GM12878 (cell line): ENCODE results near the gene NIPAL1. TPM values are rescaled to one million over a fixed set of nuclear protein-coding genes. Genes with fewer than 3 reads are reported as not detected.

Source experiments
- ASH2L ChIP-seq: fragments of 300-600, 200-600 bp; sonication (generic); IDR thresholded peaks from 2 replicates; pipeline ENCODE4 v1.6.1; 2017; ENCODE audit warnings: low read depth, mild to moderate bottlenecking, borderline replicate concordance
- ATF2 ChIP-seq: IDR thresholded peaks from 2 replicates; pipeline ENCODE4 v1.6.1; 2012; ENCODE audit warnings: low read length, inconsistent platforms
- BCL3 ChIP-seq: IDR thresholded peaks from 2 replicates; pipeline ENCODE4 v1.6.1; 2011; ENCODE audit warnings: borderline replicate concordance, low read depth, mild to moderate bottlenecking, moderate library complexity, low read length; ENCODE audit not compliant: insufficient read depth, poor library complexity, severe bottlenecking
- BHLHE40 ChIP-seq, 2 experiments: fragments of 450-650 bp in 1 of 2; IDR thresholded peaks; 2 replicates each; pipeline ENCODE4 v1.6.1; 2011 to 2017; ENCODE audit warnings: low read depth in 2 of 2, borderline replicate concordance in 1 of 2, improper control_type of control experiment in 1 of 2, low read length in 1 of 2, mild to moderate bottlenecking in 1 of 2
- CBFB ChIP-seq: IDR thresholded peaks from 2 replicates; pipeline ENCODE4 v1.6.1; 2016; ENCODE audit warnings: antibody characterized with exemption, low read depth
- EED ChIP-seq: sonication (generic); IDR thresholded peaks from 2 replicates; pipeline ENCODE4 v1.6.1; 2016; ENCODE audit warnings: antibody characterized with exemption, low read depth
- GATAD2B ChIP-seq: fragments of 450-650 bp; conservative IDR thresholded peaks from 2 replicates; pipeline ENCODE4 v1.6.1; 2017; ENCODE audit warnings: low read depth, mild to moderate bottlenecking, moderate library complexity
- HCFC1 ChIP-seq: fragments of 150-350 bp; IDR thresholded peaks from 2 replicates; pipeline ENCODE4 v1.6.1; 2014; ENCODE audit warnings: low read length
- JUNB ChIP-seq: IDR thresholded peaks from 2 replicates; pipeline ENCODE4 v1.6.1; 2016; ENCODE audit warnings: antibody characterized with exemption, mild to moderate bottlenecking
- JUND ChIP-seq: IDR thresholded peaks from 2 replicates; pipeline ENCODE4 v1.6.1; 2012; ENCODE audit warnings: low read depth, mild to moderate bottlenecking, low read length, improper control_type of control experiment, moderate library complexity
- NR2C2 ChIP-seq: IDR thresholded peaks from 2 replicates; pipeline ENCODE4 v1.6.1; 2011; ENCODE audit warnings: borderline replicate concordance, low read depth; ENCODE audit not compliant: control insufficient read depth, insufficient read length
- POU2F2 ChIP-seq: IDR thresholded peaks from 3 replicates; pipeline ENCODE4 v1.6.1; 2011; ENCODE audit warnings: low read depth, mild to moderate bottlenecking, low read length, borderline replicate concordance
- RELA ChIP-seq: fragments of 450-650 bp; IDR thresholded peaks from 2 replicates; pipeline ENCODE4 v1.8.0; 2014; ENCODE audit warnings: borderline replicate concordance; ENCODE audit not compliant: partially characterized antibody
- SMAD1 ChIP-seq: fragments of 450-650 bp; IDR thresholded peaks from 2 replicates; pipeline ENCODE4 v1.6.1; 2018; ENCODE audit warnings: mild to moderate bottlenecking, low read depth; ENCODE audit not compliant: partially characterized antibody
- SUZ12 ChIP-seq: fragments of 200-600 bp; sonication (generic); IDR thresholded peaks from one replicate; pipeline ENCODE4 v1.6.1; 2018; ENCODE audit warnings: antibody characterized with exemption, mild to moderate bottlenecking; ENCODE audit not compliant: unreplicated experiment
- TCF12 ChIP-seq: IDR thresholded peaks from 2 replicates; pipeline ENCODE4 v1.6.1; 2011; ENCODE audit warnings: low read depth, mild to moderate bottlenecking, low read length
- WRNIP1 ChIP-seq: IDR thresholded peaks from 2 replicates; pipeline ENCODE4 v1.6.1; 2011; ENCODE audit warnings: low read depth, low read length, improper control_type of control experiment, borderline replicate concordance
- polyA plus RNA-seq, 11 experiments: library from polyadenylated mRNA; depleted of rRNA in 4 of 11; unstranded in 6 of 11; stranded (reverse) in 5 of 11; fragments of >200 nt; fragmentation: Nextera tagmentation in 4 of 11; fragmentation: Illumina TruSeq in 1 of 11; extraction: Ambion mirVana in 4 of 11; extraction: Trizol in 1 of 11; gene quantifications; 1 replicate in 1 of 11; 2 replicates in 10 of 11; pipeline versions ENCODE4 v1.2.1 to v1.2.3, GENCODE V29; 2011 to 2016; ENCODE audit warnings: inconsistent platforms in 2 of 11, missing spikeins in 2 of 11, low read depth in 1 of 11
- total RNA-seq, 4 experiments: library from RNA; depleted of rRNA in 3 of 4; stranded (reverse); fragments of >200 nt in 3 of 4; fragmentation: Illumina TruSeq in 1 of 4; extraction: Trizol in 1 of 4; gene quantifications; 2 replicates each; pipeline versions ENCODE4 v1.2.1 to v1.2.3, GENCODE V29; 2013 to 2021
- TF ChIP-seq, protein P1 (sequence below): IDR thresholded peaks from 2 replicates; pipeline ENCODE4 v1.6.1; 2011; ENCODE audit warnings: low read depth, mild to moderate bottlenecking, low read length, moderate library complexity, borderline replicate concordance; ENCODE audit errors: extremely low read depth
- TF ChIP-seq, protein P2 (sequence below): IDR thresholded peaks from 2 replicates; pipeline ENCODE4 v1.6.1; 2012; ENCODE audit warnings: mild to moderate bottlenecking, low read depth, low read length
- TF ChIP-seq, protein P3 (sequence below): IDR thresholded peaks from 2 replicates; pipeline ENCODE4 v1.6.1; 2012; ENCODE audit warnings: low read depth, low read length, improper control_type of control experiment
- TF ChIP-seq, protein P4 (sequence below): IDR thresholded peaks from 2 replicates; pipeline ENCODE4 v1.6.1; 2012; ENCODE audit warnings: low read depth, low read length, improper control_type of control experiment

NIPAL1 gene
- total and polyA plus RNA-seq, 10 of the 15 experiments (the other 5 are each of a cell fraction or from before 2014, with no cell fraction given): 0.46 to 9.7 (median 5.9) TPM

GRCh38 chr4:48047421-48047844 lies 30.9 kb downstream of the NIPAL1 start (continued):
- TF ChIP-seq, protein P1, sequence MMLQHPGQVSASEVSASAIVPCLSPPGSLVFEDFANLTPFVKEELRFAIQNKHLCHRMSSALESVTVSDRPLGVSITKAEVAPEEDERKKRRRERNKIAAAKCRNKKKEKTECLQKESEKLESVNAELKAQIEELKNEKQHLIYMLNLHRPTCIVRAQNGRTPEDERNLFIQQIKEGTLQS: no peak
- TF ChIP-seq WRNIP1 (no peak), ASH2L (no peak), JUND (no peak), HCFC1 (no peak), RELA (no peak), NR2C2 (no peak), POU2F2 (peak; percentile 91; the same call in 2 of the 3 replicates), SUZ12 (no peak), GATAD2B (0 out of 2 replicates have a peak, but pooled peaks have one; percentile 71), TCF12 (peak; percentile 81), CBFB (peak; percentile 99), JUNB (peak; percentile 87), BCL3 (peak; percentile 93), ATF2 (peak; percentile 98), SMAD1 (no peak), BHLHE40 (IDR thresholded peaks at IDR 0.05; ENCODE audit: borderline replicate concordance in 1 of 2, low read depth in 2 of 2, low read length in 1 of 2) (peak; percentile 90 to 94), EED (peak; percentile 99)
- TF ChIP-seq, protein P2, sequence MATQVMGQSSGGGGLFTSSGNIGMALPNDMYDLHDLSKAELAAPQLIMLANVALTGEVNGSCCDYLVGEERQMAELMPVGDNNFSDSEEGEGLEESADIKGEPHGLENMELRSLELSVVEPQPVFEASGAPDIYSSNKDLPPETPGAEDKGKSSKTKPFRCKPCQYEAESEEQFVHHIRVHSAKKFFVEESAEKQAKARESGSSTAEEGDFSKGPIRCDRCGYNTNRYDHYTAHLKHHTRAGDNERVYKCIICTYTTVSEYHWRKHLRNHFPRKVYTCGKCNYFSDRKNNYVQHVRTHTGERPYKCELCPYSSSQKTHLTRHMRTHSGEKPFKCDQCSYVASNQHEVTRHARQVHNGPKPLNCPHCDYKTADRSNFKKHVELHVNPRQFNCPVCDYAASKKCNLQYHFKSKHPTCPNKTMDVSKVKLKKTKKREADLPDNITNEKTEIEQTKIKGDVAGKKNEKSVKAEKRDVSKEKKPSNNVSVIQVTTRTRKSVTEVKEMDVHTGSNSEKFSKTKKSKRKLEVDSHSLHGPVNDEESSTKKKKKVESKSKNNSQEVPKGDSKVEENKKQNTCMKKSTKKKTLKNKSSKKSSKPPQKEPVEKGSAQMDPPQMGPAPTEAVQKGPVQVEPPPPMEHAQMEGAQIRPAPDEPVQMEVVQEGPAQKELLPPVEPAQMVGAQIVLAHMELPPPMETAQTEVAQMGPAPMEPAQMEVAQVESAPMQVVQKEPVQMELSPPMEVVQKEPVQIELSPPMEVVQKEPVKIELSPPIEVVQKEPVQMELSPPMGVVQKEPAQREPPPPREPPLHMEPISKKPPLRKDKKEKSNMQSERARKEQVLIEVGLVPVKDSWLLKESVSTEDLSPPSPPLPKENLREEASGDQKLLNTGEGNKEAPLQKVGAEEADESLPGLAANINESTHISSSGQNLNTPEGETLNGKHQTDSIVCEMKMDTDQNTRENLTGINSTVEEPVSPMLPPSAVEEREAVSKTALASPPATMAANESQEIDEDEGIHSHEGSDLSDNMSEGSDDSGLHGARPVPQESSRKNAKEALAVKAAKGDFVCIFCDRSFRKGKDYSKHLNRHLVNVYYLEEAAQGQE: no peak
- TF ChIP-seq, protein P3, sequence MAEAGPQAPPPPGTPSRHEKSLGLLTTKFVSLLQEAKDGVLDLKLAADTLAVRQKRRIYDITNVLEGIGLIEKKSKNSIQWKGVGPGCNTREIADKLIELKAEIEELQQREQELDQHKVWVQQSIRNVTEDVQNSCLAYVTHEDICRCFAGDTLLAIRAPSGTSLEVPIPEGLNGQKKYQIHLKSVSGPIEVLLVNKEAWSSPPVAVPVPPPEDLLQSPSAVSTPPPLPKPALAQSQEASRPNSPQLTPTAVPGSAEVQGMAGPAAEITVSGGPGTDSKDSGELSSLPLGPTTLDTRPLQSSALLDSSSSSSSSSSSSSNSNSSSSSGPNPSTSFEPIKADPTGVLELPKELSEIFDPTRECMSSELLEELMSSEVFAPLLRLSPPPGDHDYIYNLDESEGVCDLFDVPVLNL: no peak
- TF ChIP-seq, protein P4, sequence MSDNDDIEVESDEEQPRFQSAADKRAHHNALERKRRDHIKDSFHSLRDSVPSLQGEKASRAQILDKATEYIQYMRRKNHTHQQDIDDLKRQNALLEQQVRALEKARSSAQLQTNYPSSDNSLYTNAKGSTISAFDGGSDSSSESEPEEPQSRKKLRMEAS: no peak
